ENCODE results near the gene MYOF. TPM values are rescaled to one million over a fixed set of nuclear protein-coding genes. Genes with fewer than 3 reads are reported as not detected.

The MYOF gene
- total and polyA plus RNA-seq, 3 donors from 2014 or later: 9.4 to 21.4 (median 12.3) TPM

DNA sequence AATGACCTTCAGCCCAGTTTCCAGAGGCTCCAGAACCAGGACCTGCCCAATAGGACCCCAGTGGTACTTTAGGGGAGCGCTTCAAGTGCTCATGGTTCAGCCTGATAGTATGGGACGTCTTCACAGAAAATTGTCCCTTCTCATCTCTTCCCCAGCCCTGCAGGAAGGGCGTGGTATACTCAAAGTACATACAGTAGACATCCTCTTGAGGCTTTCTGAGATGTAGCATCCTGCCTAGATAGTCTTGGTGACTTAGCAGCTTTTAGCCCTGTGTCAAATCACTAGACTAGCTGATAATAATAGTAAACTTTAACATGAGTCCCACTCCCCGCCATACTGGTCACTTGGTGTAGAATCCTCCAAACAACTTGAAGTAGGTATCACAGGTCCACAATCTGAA, 215.3 kb downstream of the MYOF start:
- no peak overlapping the region for H3K4me3 ChIP-seq

DNA sequence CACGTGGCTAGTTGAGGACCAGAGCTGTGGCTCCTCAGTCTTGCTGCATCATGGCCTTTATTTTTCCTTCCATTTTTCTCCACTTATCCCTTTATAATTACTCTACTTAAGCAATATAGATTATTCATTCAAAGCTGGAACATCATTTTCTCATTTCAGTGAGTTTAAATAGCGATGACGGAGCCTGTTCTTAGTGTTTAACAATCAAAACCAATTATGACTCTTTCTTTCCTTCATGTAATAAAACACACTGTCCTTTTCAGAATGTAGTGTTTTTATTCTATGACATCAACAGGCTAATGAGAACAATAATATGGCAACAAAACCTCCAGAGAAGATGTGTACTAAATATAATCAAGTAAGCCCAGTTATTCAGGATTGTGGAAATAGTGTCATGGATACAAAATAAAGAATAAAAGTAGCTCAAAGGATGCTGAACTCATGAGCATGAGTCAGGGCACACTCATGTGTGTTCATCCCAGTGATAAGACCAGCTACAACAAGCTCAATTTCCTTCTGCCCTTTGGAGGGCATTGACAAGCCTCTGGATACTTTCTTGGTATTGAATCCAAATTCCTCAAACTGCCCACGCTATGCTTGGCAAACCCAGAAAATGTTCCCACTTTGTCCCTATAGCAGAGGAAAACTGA, 220.0 kb downstream of the MYOF start:
- Histone ChIP-seq H3K9me3 (no peaks in the 10 kb centered on the region), H3K36me3 (ENCODE audit: low read depth, missing control alignments) (no peaks in the 10 kb centered on the region), H3K27ac (no peak overlapping the region), H3K27me3 (no peaks in the 10 kb centered on the region), H3K4me3 (no peak overlapping the region), H3K4me1 (no peaks in the 10 kb centered on the region)
- TF ChIP-seq POLR2A (IDR thresholded peaks at IDR 0.05): no peak
- TF ChIP-seq, protein P1, sequence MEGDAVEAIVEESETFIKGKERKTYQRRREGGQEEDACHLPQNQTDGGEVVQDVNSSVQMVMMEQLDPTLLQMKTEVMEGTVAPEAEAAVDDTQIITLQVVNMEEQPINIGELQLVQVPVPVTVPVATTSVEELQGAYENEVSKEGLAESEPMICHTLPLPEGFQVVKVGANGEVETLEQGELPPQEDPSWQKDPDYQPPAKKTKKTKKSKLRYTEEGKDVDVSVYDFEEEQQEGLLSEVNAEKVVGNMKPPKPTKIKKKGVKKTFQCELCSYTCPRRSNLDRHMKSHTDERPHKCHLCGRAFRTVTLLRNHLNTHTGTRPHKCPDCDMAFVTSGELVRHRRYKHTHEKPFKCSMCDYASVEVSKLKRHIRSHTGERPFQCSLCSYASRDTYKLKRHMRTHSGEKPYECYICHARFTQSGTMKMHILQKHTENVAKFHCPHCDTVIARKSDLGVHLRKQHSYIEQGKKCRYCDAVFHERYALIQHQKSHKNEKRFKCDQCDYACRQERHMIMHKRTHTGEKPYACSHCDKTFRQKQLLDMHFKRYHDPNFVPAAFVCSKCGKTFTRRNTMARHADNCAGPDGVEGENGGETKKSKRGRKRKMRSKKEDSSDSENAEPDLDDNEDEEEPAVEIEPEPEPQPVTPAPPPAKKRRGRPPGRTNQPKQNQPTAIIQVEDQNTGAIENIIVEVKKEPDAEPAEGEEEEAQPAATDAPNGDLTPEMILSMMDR (IDR thresholded peaks at IDR 0.05): no peak
- no peak for DNase-seq
- WGBS, 2 donors: 88 to 89% methylated on average over 4 of the region's 4 CpGs
- intact Hi-C loops (cut with DNase I; ENCODE audit: low total_unique reads): no loop called here

More for the DNA sequence above, 215.3 kb downstream of the MYOF start:
- H3K9me3 ChIP-seq: no peaks in the 10 kb centered on the region
- no peaks in the 10 kb centered on the region for H3K4me1 ChIP-seq
- H3K36me3 ChIP-seq (ENCODE audit: low read depth, missing control alignments): no peaks in the 10 kb centered on the region
- no peak for TF ChIP-seq POLR2A (IDR thresholded peaks at IDR 0.05)
- TF ChIP-seq, protein P1 (IDR thresholded peaks at IDR 0.05): no peak
- no peak overlapping the region for H3K27ac ChIP-seq
- intact Hi-C loops (cut with DNase I; ENCODE audit: low total_unique reads): no loop called here
- no peaks in the 10 kb centered on the region for H3K27me3 ChIP-seq
- DNase-seq: no peak
- 94 to 95% methylated on average over 4 of the region's 4 CpGs for WGBS, 2 donors

DNA sequence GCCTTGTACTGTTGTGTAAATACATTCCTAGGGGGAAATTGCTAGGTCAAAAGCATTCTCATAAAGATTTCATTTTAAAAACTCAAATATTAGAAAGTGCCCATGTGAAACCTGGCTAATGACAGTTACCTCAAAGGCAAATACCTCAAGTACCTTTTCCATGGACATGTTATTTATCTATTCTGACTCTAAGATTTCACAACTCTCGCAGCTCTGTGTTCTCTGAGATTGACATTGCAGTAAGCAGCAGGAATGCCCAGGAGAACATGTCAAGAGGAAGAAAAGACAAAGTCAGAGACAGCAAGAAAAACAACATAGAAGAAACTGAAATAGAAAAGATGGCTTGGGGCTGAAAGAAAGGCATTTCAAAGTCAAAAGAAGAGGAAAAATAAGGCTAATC, 221.0 kb downstream of the MYOF start:
- WGBS, 2 donors: 86 to 88% methylated on average over 1 of the region's 1 CpG
- no peak for DNase-seq

DNA sequence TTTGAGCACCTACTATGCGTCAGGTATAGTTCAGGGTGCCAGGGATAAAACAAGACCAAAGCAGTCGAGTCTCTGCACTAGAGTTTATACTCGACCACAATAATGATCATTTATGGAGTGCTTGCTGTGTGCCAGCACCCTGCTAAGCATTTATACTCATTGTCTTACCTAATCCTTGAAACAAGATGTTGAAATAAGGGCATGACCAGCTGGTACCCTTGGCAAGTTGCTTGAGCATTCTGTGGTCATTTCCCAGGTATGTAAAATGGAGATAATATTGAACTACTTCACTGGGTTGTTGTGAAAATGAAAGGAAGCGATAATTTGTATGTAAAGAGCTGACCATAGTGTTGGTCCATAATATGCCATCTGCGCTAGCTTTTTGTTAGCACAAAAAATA, 223.0 kb downstream of the MYOF start:
- no peaks in the 10 kb centered on the region for H3K9me3 ChIP-seq
- H3K27ac ChIP-seq: no peak overlapping the region
- H3K36me3 ChIP-seq (ENCODE audit: low read depth, missing control alignments): no peaks in the 10 kb centered on the region
- no peak overlapping the region for H3K4me3 ChIP-seq
- H3K27me3 ChIP-seq: no peaks in the 10 kb centered on the region
- intact Hi-C loops (cut with DNase I; ENCODE audit: low total_unique reads): no loop called here
- 89 to 93% methylated on average over 5 of the region's 5 CpGs for WGBS, 2 donors
- DNase-seq: no peak
- no peaks in the 10 kb centered on the region for H3K4me1 ChIP-seq
- TF ChIP-seq, protein P1 (IDR thresholded peaks at IDR 0.05): no peak
- TF ChIP-seq POLR2A (IDR thresholded peaks at IDR 0.05): no peak

More for the DNA sequence above, 221.0 kb downstream of the MYOF start:
- no peaks in the 10 kb centered on the region for H3K4me1 ChIP-seq
- H3K9me3 ChIP-seq: no peaks in the 10 kb centered on the region
- H3K4me3 ChIP-seq: no peak overlapping the region
- TF ChIP-seq, protein P1 (IDR thresholded peaks at IDR 0.05): no peak
- no peak for TF ChIP-seq POLR2A (IDR thresholded peaks at IDR 0.05)
- no peak overlapping the region for H3K27ac ChIP-seq
- intact Hi-C loops (cut with DNase I; ENCODE audit: low total_unique reads): no loop called here
- H3K36me3 ChIP-seq (ENCODE audit: low read depth, missing control alignments): no peaks in the 10 kb centered on the region
- H3K27me3 ChIP-seq: no peaks in the 10 kb centered on the region

Small RNA genes within 50 kb of the gene (small RNA-seq; reads per million reads assigned to genes)
- gene RNA5SP323: 0 to 0.09 reads per million in 2 donors

Other genes with a start within 250 kb of the MYOF start
- gene CEP55, start 14.3 kb upstream of the MYOF start, total RNA-seq: 10 to 100 TPM; 14.1 to 15.5 TPM
- gene CEP55, start 14.3 kb upstream of the MYOF start, polyA plus RNA-seq (ENCODE audit: insufficient read depth, low read depth, low replicate concordance): 28.1 TPM
- under 1 TPM; 0.12 to 0.55 TPM for gene FFAR4, start 84.3 kb upstream of the MYOF start, total RNA-seq
- gene FFAR4, start 84.3 kb upstream of the MYOF start, polyA plus RNA-seq (ENCODE audit: insufficient read depth, low read depth, low replicate concordance): 1.3 TPM
- gene RBP4, start 118.9 kb upstream of the MYOF start, total RNA-seq: 1 to 10 TPM; 6.8 to 7.1 TPM
- 7.8 TPM for gene RBP4, start 118.9 kb upstream of the MYOF start, polyA plus RNA-seq (ENCODE audit: insufficient read depth, low read depth, low replicate concordance)
- not detected for gene PDE6C, start 130.2 kb upstream of the MYOF start, total RNA-seq
- gene PDE6C, start 130.2 kb upstream of the MYOF start, polyA plus RNA-seq (ENCODE audit: insufficient read depth, low read depth, low replicate concordance): 0.09 TPM
- gene FRA10AC1, start 220.3 kb upstream of the MYOF start, total RNA-seq: 10 to 100 TPM; 30.5 to 46.9 TPM
- 14.8 TPM for gene FRA10AC1, start 220.3 kb upstream of the MYOF start, polyA plus RNA-seq (ENCODE audit: insufficient read depth, low read depth, low replicate concordance)